SIG-M5 treated with dmso at 0.1 percent for 504 hours (cell line): ENCODE data around the gene RNU6-1.

Experiments
- DNase-seq: peaks from one replicate; lab custom pipeline; 2025; ENCODE audit not compliant: unreplicated experiment; lab: John Stamatoyannopoulos, UW

The RNU6-1 gene

DNA sequence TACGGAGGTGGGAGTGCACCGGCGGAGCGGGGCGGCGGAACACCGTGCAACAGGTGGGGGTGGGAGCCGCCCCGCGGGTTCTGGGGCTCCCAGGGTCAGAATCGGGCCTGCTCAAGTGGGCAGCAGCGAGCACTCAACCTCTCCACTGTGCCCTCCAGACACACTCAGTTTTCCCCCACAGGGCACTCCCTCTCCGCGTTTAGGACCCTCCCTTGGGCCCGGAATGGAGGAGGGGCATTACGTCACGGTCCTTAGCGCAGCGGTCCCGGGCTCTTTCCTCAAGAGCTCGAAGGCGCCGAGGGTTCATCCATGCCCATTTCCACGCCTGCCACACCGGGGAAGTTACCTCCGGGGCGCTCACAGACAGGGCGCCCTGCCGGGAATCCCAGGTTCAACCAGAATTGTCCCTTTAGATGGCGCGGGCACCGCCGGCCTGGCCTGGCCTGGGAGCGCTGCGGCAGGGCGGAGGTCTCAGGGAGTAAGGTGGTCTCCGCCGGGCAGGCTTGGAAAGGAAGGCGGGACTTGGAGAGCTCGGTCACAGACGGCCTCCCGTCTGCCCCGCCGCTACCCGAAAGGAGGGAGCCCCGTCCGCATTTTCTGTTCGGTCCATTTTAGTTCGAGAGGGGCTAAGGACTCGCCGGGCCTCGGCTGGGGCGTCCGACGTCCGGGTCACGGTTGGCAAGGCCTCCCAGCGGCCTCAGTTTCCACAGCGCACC is 5.1 kb downstream of the RNU6-1 start:
- no peak for DNase-seq

DNA sequence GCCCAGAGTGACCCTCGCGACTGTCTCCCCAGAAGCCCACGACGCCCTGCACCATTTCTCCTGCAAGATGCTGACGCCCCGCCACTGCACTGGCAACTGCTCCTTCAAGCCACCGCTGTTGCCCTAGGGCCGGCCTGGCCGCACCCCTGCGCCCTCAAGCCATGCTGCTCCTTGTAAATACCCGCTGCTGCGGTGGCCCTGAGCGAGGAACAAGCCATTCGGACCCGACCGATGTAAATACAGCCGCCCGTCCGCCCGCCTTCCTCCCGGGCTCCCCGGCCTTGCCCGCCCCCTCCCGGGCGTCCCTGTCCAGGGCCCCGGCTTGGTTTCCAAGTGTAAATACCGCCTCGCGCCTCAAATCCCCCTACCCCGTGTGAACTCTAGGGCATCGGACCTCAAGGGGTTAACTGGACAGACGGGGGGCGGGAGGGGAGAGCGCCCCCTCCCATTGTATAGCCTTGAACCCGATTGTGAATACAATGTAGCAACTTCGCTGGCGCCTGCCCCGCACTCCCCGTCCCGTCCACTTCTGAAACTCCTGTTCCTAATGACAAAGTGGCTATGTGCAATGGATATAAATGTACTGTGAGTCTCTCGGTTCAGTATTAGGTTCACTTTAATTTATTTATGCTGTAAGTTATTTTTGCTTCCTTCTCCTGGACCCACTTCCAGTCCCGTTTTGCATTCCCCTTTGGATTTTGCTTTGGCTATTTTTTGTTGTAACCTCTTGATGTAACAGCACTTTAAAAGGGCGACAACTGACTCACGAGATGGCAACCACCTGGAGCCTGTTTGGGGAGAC is 5.9 kb downstream of the RNU6-1 start:
- peak; percentile 21 for DNase-seq

DNA sequence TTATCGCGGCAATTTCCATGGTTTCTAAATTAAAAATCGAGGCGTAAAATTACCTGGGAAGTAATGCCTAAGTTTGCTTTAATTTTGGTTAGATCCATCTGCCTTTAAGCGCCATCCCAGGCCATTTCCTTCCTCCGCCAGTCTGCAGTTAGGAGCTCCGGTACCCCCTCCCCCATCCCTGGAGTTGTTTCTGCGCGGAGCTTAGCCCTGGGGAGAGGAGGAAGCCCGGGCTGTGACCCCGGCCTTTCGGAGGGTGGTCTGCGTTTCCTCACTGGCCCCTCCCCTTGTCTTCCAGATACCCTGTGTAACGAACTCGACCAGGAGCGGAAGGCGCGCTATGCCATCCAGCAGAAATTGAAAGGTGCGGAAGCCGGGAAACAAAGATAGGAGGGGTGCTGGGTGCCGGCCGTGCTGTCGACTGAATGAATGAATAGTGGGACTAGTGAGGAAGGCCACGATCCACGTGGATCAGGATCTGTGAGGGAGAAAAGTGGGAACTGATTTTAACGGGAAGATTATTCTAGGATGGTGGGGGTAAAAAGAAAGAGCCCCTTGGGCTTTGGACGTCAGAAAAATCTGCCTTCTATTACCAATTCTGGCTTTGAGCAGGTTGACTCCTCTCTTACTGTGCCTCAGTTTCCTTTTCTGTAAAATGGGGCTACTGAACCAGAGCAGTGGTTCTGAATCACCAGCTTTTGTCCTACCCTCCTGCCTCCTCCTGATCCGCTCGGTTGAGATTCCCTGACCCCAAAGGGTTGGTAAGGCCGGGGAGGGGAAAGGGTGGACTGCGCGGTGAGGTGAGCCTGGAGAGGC is 6.7 kb downstream of the RNU6-1 start:
- no peak for DNase-seq

DNA sequence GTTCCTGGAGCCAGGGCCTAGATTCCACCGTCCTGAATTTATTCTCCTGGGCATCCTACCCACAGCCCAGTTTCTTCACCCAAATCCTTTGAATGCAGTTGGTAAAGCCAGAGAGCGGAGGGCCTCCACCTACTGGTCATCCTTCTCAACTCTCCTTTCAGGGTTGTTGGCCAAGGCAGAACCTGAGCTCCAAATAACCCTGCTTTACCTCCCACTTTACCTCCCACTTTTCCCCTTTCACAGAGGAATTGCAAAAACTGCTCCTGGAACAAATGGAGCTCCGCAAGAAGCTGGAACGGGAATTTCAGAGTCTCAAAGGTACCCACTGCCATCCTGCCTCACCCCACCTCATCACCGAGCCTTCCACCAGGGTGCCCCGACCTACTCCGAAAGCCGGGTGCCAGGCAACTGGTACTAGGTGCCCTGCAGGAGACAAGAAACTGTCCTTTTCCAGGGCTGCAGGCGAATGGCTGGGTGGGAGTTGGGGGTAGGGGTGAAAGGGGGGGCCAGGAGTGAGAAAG is 7.8 kb downstream of the RNU6-1 start:
- DNase-seq: peak; percentile 31

DNA sequence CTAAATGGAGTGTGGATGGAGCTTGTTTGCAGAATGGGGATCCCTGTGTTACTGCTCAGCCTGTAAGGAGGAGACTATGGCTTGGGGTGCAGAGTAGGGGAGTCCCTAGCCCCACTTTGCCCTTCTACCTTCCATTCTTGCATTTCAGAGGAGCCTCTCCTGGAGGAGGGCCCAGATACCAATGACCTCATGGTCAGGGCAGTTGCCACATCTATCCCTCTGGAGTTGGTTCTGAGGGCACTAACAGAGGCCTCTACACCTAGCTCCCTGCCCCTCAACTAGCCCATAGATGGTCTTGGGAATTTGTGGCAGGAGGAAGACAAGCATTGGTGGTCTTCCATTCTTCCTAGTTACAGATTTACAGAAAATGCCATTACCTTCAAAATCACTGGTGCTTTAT is 8.5 kb downstream of the RNU6-1 start:
- DNase-seq: no peak

DNA sequence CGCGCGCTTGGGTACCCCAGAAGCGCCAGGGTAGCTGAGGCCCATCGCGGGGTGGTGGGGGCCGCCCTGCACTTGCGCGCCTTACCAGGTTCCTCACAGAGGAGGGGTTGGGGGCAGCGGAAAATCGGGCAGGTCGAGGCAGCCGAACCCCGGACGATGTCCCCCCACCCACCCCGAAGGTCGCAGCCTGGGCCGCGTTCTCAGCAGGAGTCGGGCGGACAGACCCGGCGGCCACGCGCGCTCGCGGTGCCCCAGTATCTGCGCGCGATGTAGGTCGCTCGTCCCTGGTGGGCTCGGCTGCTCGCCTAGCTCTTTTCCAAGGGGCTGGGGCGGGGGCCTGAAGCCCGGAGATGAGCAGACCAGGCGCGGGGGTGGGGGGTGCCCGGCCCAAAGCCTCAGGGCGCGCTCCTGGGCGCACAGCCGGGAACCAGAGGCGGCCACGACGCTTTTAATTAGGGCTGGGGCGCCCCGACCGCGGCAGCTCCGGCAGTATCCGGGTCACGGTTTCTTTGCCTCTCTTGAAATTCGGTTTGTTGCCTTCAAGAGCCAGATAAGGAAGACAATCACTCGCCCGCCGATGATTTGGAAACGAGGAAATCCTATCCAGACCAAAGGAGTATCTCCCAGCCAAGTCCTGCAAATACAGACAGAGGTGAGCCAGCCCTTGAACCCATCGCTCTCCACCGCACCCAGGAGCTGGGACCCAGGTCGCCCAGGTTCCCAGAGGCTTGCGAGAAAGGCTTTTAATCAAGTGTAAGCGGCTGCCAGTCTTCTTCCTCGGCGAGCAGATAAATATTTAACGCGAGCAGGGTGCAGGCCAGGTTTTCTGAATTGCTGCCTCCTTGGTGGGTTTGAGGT is 10.0 kb downstream of the RNU6-1 start:
- DNase-seq: no peak

DNA sequence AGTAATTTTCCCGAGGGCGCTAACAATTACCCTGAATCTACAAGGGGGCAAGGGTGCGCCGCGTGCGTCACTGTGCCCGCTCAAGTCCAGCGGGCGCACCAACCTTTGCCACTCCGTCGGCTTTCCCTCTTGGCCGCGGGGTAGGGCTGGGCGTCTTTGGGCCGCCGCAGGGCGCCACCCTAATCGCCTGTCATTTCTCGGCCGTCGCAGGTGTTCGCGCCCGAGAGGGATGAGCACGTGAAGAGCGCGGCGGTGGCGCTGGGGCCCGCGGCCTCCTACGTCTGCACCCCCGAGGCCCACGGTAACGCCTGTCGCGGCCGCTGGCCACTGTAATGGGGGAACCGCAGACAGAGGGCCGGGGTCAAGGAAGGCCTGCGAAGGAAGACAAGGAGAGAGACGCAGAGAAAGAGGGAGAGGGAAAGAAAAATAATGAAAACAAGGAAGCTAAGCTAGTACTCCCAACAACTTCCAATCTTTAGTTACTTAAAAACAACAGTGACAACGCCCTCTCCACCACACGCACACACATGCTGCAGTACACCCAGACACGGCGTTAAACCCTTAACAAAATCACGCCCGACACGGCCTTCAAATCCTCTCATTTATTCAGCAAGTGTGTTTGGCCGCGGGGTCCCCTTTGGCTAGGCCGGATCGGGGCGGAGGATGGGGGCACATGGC is 10.7 kb downstream of the RNU6-1 start:
- no peak for DNase-seq

DNA sequence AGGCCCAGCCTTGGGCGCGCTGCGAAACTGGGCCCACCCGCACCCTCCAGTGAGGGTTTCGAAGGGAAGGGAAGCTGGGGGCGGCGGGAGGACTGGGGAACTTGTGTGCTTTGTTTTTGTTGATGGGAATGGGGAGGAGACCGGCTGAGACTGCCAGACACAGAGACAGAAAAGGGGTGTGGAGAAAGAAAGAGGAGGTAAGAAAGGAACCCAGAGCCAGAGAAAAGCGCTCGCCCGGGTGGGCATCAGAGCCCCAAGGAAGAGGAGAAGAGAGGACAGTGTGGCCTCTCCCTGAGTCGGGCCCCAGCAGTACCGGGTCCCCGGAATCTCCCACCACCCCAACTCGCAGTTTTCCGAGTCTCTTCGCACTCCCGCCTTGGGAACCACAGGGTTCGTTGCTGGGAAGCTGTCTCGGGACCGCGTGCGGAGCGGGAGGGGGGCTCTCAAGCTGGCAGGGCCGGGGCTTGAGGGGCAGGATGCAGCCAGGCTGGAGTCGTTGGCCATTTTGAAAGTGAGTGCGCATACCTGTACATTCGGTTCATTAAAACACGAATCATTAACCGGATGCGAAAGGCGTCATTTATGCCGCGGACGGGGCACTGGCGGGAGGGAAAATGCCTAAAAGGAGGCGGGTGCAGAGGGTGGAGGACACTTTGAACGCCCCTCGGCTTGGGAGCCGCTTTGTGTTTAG is 11.4 kb downstream of the RNU6-1 start:
- DNase-seq: no peak

DNA sequence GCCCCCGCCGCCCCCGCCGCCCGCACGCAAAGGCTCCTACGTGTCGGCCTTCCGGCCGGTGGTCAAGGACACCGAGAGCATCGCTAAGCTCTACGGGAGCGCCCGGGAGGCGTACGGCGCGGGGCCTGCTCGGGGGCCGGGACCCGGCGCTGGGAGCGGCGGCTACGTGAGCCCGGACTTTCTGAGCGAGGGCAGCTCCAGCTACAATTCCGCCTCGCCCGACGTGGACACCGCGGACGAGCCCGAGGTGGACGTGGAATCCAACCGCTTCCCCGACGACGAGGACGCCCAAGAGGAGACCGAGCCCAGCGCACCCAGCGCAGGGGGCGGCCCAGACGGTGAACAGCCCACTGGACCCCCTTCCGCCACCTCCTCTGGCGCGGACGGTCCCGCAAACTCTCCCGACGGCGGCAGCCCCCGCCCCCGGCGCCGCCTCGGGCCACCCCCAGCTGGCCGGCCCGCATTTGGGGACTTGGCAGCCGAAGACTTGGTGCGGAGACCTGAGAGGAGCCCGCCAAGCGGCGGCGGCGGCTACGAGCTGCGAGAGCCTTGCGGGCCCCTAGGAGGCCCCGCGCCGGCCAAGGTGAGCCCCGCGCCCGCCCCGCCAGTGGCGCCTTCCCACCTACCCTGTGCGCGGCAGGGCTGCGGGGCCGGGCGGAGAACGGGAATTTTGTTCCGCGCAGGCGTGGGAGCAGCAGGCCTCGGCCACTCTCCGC is 12.1 kb downstream of the RNU6-1 start:
- DNase-seq: no peak

DNA sequence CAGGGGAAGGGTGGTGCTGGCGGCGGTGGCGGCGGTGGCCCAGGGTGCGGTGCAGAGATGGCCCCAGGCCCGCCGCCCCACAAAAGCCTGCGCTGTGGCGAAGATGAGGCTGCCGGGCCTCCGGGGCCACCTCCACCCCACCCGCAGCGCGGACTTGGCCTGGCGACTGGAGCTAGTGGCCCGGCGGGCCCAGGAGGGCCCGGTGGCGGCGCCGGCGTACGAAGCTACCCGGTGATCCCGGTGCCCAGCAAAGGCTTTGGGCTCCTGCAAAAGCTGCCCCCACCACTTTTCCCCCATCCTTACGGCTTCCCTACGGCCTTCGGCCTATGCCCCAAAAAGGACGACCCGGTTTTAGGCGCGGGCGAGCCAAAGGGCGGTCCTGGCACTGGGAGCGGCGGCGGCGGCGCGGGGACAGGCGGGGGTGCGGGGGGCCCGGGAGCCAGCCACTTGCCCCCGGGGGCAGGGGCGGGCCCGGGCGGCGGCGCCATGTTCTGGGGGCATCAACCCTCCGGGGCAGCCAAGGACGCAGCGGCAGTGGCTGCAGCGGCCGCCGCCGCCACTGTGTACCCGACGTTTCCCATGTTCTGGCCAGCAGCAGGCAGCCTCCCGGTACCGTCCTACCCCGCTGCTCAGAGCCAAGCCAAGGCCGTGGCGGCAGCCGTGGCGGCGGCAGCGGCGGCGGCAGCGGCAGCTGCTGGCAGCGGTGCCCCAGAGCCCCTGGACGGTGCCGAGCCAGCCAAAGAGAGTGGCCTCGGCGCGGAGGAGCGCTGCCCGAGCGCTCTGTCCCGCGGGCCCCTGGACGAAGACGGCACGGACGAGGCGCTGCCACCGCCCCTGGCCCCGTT is 12.9 kb downstream of the RNU6-1 start:
- DNase-seq: no peak

DNA sequence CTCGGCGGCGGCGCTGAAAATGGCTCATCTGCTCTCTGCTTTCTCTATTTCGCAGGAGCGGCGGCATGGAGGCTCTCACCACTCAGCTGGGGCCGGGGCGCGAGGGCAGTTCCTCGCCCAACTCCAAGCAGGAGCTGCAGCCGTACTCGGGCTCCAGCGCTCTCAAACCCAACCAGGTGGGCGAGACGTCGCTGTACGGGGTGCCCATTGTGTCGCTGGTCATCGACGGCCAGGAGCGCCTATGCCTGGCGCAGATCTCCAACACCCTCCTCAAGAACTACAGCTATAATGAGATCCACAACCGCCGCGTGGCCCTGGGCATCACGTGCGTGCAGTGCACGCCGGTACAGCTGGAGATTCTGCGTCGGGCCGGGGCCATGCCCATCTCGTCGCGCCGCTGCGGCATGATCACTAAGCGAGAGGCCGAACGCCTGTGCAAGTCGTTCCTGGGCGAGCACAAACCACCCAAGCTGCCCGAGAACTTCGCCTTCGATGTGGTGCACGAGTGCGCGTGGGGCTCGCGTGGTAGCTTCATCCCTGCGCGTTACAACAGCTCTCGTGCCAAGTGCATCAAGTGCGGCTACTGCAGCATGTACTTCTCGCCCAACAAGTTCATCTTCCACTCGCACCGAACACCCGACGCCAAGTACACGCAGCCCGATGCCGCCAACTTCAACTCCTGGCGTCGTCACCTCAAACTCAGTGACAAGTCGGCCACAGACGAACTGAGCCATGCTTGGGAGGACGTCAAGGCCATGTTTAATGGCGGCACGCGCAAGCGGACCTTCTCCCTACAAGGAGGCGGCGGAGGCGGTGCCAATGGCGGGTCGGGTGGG is 13.7 kb downstream of the RNU6-1 start:
- DNase-seq: no peak

DNA sequence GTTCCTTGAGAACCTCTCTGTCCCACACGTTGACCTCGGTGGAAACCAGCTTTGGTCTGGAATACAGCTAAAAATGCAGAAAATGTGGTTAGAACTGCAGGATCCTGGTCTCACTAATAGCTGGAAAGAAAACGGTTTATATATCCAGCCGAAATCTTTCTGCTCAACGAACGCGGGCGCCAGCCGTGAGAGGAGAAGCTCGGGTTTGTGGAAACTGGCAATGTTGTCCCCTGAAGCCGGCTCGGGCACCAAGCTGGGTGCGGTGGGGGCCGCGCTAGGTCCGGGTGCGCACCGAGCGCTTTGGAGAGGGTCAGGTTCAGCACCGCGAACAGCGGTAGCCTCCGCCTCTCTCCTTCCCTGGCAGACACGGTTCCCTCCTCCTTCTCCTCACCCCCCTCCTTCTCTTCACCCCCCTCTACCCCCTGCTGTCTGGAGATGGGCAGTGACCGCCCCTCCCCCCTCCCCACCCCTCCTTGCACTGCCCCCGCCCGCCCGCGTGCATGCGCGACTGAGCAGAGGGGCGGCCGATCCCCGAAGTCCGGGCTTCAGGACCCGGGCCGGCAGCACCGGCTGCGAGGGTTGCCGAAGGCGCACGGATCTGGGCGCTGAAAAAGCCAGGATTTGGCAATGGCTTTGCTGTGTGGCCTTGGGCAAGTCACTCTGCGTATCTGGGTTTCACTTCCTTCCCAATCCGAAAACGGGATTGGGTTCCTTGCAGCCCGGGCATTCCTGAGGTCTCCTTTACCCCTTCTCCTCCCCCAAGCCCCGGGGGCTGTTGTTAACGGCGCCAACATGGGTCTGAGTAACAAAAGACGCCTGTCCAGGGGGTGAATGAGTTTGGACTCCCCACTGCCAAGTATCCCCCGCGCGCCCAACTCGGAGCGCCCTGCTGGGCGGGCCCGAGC is 14.6 kb downstream of the RNU6-1 start, which contains the start of gene SKOR1:
Gene SKOR1 (plus strand): TSS at position 534 of the 905 bp plus-strand sequence. CDS start 94 bp downstream, at position 628.
- peak; percentile 17 for DNase-seq

DNA sequence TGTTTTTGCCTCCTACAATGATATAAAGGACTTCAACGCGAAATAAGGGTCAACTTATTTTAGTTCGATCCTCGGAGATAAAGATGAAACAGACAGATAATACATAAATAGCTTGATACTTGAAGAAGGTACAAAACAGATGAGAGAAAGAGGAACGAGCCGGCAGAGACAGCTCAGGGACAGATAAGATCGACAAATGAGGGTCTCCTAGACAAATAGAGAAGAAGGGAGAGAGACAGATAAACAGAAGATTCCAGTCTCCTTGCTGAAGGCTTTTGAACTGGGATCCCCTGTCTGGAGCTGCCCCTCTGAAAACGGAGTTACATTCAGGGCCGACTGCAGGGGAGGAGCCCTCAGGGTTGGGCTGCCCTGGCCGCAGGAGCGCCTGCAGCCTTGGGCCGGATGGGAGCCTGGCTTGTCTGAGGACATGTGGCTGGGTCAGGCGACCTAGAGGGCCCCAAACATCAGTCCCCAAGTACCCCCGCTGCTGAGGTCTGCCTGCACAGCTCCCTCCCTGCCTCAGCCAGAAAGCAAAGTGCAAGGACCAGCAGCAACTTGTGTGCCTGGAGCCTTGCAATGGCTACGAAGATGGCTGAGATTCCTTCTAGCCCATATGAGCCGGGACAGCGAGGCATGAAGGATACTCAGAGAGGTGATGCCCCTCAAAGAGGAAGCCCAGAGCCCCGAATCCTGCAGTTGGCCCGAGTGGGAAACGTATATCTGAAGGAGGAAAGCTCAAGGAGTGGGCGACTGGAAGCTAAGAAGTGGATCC is 15.5 kb downstream of the RNU6-1 start:
- no peak for DNase-seq

DNA sequence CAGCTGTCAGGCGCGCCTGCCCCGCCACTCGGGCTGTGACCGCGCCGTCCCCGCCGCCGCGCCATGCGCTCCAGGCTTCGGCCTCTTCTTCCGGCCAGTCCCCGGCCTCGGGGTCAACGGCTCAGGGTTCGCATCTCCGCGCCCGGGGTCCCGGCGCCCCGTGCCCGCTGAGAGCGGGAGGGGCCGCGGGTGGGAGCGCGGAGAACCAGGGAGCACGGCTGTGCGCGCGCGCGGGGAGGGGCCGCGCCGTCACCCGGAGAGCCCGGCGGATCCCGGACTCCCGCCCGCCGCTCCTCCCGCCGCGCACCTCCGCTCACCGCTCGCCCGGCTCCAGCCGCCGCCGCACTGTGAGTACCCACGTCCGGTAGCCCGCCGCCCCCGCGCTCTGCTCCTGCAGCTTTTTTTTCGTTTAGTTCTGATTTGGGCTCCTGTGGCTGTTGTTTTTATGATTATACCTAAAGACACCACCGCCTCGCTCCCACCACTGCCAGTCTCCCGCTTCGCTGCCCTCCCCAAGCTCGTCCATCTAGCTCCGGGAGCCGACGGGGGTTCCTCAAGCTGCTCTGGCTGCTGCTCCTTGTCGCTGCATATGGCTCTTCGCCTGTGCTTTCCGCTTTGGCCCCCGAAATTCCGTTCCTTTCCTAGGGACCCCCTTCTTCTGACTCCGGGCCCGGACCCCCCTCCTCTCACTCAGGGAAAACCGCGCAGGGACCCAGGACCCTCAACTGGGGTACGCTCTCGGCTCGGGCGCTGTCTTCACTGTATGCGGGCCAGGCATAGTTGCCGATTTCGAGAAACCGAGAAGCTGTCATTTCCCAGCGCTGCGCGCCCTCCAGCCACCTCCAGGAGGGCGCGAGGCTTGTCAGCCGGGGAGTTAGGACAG is 16.3 kb downstream of the RNU6-1 start:
- no peak for DNase-seq
